ENCODE results near the gene GRIFIN. TPM values are rescaled to one million over a fixed set of nuclear protein-coding genes. Genes with fewer than 3 reads are reported as not detected.

GRIFIN gene
- total RNA-seq, 4 donors from 2014 or later: not detected

GRCh38 chr7:2520131-2520760 is 44.0 kb upstream of the GRIFIN start:
- peaks cover 0 to 88% (median 5%) of the 10 kb centered on the region in 4 donors for H3K27me3 ChIP-seq
- intact Hi-C loops (cut with DNase I): no loop called here
- DNase-seq: no peak
- H3K4me1 ChIP-seq: peaks cover 46 to 72% (median 52%) of the 10 kb centered on the region in 3 donors
- 7 to 20% methylated on average over 1 to 2 of the region's 37 CpGs for WGBS, 2 donors
- H3K9me3 ChIP-seq: no peaks in the 10 kb centered on the region
- TF ChIP-seq, protein P1, sequence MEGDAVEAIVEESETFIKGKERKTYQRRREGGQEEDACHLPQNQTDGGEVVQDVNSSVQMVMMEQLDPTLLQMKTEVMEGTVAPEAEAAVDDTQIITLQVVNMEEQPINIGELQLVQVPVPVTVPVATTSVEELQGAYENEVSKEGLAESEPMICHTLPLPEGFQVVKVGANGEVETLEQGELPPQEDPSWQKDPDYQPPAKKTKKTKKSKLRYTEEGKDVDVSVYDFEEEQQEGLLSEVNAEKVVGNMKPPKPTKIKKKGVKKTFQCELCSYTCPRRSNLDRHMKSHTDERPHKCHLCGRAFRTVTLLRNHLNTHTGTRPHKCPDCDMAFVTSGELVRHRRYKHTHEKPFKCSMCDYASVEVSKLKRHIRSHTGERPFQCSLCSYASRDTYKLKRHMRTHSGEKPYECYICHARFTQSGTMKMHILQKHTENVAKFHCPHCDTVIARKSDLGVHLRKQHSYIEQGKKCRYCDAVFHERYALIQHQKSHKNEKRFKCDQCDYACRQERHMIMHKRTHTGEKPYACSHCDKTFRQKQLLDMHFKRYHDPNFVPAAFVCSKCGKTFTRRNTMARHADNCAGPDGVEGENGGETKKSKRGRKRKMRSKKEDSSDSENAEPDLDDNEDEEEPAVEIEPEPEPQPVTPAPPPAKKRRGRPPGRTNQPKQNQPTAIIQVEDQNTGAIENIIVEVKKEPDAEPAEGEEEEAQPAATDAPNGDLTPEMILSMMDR (IDR thresholded peaks at IDR 0.05): peak in 2 of 6 experiments; percentile 20
- TF ChIP-seq POLR2A (IDR thresholded peaks at IDR 0.05): no peak
- H3K36me3 ChIP-seq: peaks cover 0 to 6% (median 0%) of the 10 kb centered on the region in 3 donors
- H3K27ac ChIP-seq: peak overlapping the region; percentile 76 to 91 (median 83)
- peak overlapping the region; percentile 25 to 69 (median 60) for H3K4me3 ChIP-seq

DNA sequence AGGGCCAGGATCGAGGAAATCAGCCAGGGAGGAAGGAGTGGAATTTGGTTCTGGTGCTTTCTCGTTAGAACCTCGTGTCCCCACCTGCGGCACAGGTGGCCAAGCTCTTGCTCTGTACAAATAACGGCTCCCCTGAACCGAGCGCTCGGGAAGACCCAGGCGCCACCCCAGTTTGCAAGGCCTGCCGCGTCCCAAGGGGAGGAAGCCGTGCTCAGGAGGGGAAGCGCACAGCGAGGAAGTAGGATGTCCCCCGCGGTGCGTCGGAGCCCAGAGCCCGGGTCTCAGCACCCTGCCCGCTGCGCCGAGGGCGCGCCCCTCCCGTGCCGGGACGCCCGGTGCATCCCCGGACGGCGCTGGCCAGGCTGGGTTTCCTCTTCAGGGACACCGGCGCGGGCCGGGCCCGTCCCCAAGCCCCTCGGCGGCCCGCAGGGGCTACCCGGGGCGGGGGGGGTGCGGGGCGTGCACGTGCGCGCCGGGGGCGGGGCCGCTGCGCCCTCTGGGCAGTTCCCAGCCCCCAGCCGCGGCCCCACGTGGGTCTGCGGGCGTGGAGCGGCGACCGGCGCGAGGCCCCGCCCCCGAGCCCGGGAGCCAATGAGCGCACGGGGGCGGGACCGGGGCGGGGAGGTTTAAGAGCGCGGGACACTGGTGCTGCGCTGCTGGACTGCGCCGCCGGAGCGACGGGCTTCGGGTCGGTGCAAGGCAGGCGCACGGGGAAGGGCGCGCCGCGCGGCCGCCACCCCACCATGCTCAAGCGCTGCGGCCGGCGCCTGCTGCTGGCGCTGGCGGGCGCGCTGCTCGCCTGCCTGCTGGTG is 43.1 kb upstream of the GRIFIN start, which contains the start of gene LFNG:
Gene LFNG (plus strand): TSS at position 656 of the 812 bp plus-strand sequence. CDS start 88 bp downstream, at position 744.
- H3K4me1 ChIP-seq: peaks cover 37 to 62% (median 43%) of the 10 kb centered on the region in 3 donors

GRCh38 chr7:2518737-2519118 is 42.5 kb upstream of the GRIFIN start:
- H3K4me1 ChIP-seq: peaks cover 31 to 56% (median 37%) of the 10 kb centered on the region in 3 donors
- TF ChIP-seq, protein P1 (IDR thresholded peaks at IDR 0.05): no peak
- TF ChIP-seq POLR2A (IDR thresholded peaks at IDR 0.05): no peak
- H3K27me3 ChIP-seq: peaks cover 0 to 78% (median 5%) of the 10 kb centered on the region in 4 donors
- H3K4me3 ChIP-seq: peak overlapping the region; percentile 25 to 69 (median 60)
- H3K36me3 ChIP-seq: no peaks in the 10 kb centered on the region
- H3K9me3 ChIP-seq: no peaks in the 10 kb centered on the region
- no peak for DNase-seq
- 19% methylated on average over 13 of the region's 41 CpGs; no CpG with 5 or more reads in 1 of the 2 donors for WGBS, 2 donors
- intact Hi-C loops (cut with DNase I): no loop called here
- peak overlapping the region in 1 of 4 donors; percentile 88 for H3K27ac ChIP-seq

More for the DNA sequence above, 43.1 kb upstream of the GRIFIN start, which contains the start of gene LFNG:
- Histone ChIP-seq H3K27ac (peak within 1 kb of the TSS; percentile 76 to 91 (median 83)), H3K9me3 (no peaks in the 10 kb centered on the region), H3K4me3 (peak within 1 kb of the TSS; percentile 25 to 69 (median 60)), H3K36me3 (no peaks in the 10 kb centered on the region), H3K27me3 (peaks cover 0 to 79% (median 5%) of the 10 kb centered on the region in 4 donors)
- 0 to 2% methylated on average over 1 to 15 of the region's 95 CpGs for WGBS, 2 donors
- TF ChIP-seq POLR2A (IDR thresholded peaks at IDR 0.05): peak in 3 of 4 donors; percentile 88 to 97 (median 94)
- TF ChIP-seq, protein P1 (IDR thresholded peaks at IDR 0.05): peak in 1 of 6 experiments; percentile 7
- intact Hi-C loops (cut with DNase I): no loop called here
- no peak for DNase-seq

DNA sequence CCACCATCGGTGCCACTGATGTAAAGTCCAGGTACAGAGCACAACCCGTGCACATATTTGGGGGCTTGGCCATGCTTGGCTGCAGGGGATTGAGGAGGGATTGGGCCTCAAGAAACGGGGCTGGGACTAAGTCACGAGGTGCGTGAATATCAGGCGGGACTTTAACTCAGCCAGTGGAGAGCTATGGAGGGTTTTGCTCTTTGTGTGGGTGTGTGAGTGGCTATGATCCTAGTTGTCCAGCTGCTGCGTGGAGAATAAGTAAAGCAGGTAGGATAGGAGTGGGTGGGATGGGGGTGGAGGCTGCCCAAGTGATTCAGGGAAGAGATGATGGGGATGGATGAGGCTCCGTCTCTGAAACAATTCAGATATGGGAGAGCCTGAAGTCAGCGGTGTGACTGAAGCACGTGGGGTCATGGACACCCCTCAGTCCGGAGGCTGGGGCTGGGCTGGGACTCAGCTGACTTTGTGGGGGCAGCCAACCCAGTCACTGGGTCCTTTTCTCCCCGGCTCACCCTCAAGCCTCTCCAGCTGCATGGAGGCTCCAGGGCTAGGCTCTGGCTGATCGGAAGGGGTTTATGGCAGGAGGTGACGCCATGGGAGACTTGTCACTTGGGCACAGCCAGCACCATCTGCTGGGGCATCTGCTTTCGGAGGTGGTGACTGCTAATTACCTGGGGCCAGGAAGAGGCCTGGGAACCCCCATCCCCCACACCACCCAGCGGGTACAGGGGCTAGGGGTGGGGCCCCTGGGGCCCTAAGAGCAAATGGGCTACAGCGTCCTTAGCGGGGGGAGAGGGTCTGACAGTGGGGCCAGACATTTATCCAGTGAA is 41.7 kb upstream of the GRIFIN start:
- DNase-seq: no peak

More for the DNA sequence above, 41.7 kb upstream of the GRIFIN start:
- intact Hi-C loops (cut with DNase I): no loop called here
- peaks cover 0 to 77% (median 5%) of the 10 kb centered on the region in 4 donors for H3K27me3 ChIP-seq
- H3K27ac ChIP-seq: no peak overlapping the region
- H3K4me3 ChIP-seq: no peak overlapping the region
- H3K36me3 ChIP-seq: no peaks in the 10 kb centered on the region
- no peaks in the 10 kb centered on the region for H3K9me3 ChIP-seq
- TF ChIP-seq, protein P1 (IDR thresholded peaks at IDR 0.05): no peak
- no peak for TF ChIP-seq POLR2A (IDR thresholded peaks at IDR 0.05)
- 68 to 76% methylated on average over 12 to 16 of the region's 18 CpGs for WGBS, 2 donors
- peaks cover 22 to 48% (median 28%) of the 10 kb centered on the region in 3 donors for H3K4me1 ChIP-seq
